Measurements from ENCODE around the gene CT47A1.

The CT47A1 gene

DNA sequence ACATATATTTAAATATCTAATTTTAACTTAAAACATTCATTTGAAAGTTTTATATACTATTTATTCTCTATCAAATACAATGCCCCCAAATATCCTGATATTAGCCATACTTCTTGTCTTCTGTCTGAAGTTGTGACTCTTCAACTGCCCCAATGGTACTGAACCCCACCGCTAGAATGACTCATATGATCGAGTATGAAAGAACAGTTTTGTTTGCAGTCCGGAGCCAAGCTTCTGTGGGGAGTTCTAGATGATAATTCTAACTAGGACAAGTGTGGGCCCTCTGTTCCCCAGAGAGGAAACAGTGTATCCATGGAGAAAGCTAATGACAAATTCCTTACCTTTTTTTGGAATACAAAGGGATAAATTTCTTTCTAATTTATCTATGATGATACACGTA is 24.7 kb upstream of the CT47A1 start:
- Histone ChIP-seq H2AFZ (ENCODE audit: low read length) (no peak overlapping the region), H3K79me2 (ENCODE audit: low read length) (no peaks in the 10 kb centered on the region), H3K27me3 (replicated peaks; ENCODE audit: insufficient read depth, low read length) (no peaks in the 10 kb centered on the region), H3K4me2 (ENCODE audit: low read depth, low read length) (no peak overlapping the region), H3K4me3 (ENCODE audit: low read length) (no peak overlapping the region), H3K9ac (ENCODE audit: low read length) (no peak overlapping the region), H3K36me3 (replicated peaks; ENCODE audit: insufficient read depth, low read length) (no peaks in the 10 kb centered on the region), H3K27ac (ENCODE audit: low read length) (no peak overlapping the region), H3K9me3 (replicated peaks; ENCODE audit: insufficient read depth, low read length) (no peaks in the 10 kb centered on the region), H3K4me1 (ENCODE audit: low read length) (no peaks in the 10 kb centered on the region), H3K9me2 (replicated peaks; ENCODE audit: insufficient read depth, low read length) (no peaks in the 10 kb centered on the region), H3F3A (ENCODE audit: insufficient read depth, low read length) (no peaks in the 10 kb centered on the region), H4K20me1 (ENCODE audit: insufficient read depth, low read length) (no peaks in the 10 kb centered on the region)
- no peak for DNase-seq
- TF ChIP-seq EZH2 (optimal IDR thresholded peaks at IDR 0.05; ENCODE audit: low read depth, low read length) = no peak

DNA sequence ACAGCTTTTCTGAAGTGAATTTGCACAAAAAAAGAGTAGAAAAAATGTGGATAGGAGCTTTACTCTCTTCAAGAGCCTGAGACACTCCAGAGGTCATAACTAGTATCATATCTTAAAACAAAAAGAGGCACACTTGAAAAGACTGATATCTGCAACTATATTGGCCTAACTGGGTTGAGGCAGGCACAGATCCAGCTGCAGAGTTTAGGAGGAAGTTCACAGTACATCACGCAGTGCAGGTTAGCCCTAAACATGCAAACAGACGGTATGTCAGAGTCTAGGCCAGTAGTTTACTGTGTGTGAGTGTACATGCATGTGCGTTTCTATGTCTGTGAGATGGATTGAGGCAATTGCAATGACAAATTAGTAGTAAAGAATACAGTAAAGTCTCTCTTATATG is 24.2 kb upstream of the CT47A1 start:
- no peaks in the 10 kb centered on the region for H3K9me2 ChIP-seq (replicated peaks; ENCODE audit: insufficient read depth, low read length)
- H3K79me2 ChIP-seq (ENCODE audit: low read length) = no peaks in the 10 kb centered on the region
- TF ChIP-seq, protein P1, sequence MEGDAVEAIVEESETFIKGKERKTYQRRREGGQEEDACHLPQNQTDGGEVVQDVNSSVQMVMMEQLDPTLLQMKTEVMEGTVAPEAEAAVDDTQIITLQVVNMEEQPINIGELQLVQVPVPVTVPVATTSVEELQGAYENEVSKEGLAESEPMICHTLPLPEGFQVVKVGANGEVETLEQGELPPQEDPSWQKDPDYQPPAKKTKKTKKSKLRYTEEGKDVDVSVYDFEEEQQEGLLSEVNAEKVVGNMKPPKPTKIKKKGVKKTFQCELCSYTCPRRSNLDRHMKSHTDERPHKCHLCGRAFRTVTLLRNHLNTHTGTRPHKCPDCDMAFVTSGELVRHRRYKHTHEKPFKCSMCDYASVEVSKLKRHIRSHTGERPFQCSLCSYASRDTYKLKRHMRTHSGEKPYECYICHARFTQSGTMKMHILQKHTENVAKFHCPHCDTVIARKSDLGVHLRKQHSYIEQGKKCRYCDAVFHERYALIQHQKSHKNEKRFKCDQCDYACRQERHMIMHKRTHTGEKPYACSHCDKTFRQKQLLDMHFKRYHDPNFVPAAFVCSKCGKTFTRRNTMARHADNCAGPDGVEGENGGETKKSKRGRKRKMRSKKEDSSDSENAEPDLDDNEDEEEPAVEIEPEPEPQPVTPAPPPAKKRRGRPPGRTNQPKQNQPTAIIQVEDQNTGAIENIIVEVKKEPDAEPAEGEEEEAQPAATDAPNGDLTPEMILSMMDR (IDR thresholded peaks at IDR 0.05; ENCODE audit: low read length) = no peak
- H3K27ac ChIP-seq (ENCODE audit: low read length) = no peak overlapping the region
- H3K36me3 ChIP-seq (replicated peaks; ENCODE audit: insufficient read depth, low read length) = no peaks in the 10 kb centered on the region
- no peaks in the 10 kb centered on the region for H3K4me1 ChIP-seq (ENCODE audit: low read length)
- no peak for DNase-seq
- H3F3A ChIP-seq (ENCODE audit: insufficient read depth, low read length) = no peaks in the 10 kb centered on the region
- no peak overlapping the region for H3K4me2 ChIP-seq (ENCODE audit: low read depth, low read length)
- H3K9ac ChIP-seq (ENCODE audit: low read length) = no peak overlapping the region
- H2AFZ ChIP-seq (ENCODE audit: low read length) = no peak overlapping the region
- no peak overlapping the region for H3K4me3 ChIP-seq (ENCODE audit: low read length)
- no peaks in the 10 kb centered on the region for H3K27me3 ChIP-seq (replicated peaks; ENCODE audit: insufficient read depth, low read length)
- no peaks in the 10 kb centered on the region for H3K9me3 ChIP-seq (replicated peaks; ENCODE audit: insufficient read depth, low read length)
- H4K20me1 ChIP-seq (ENCODE audit: insufficient read depth, low read length) = no peaks in the 10 kb centered on the region

DNA sequence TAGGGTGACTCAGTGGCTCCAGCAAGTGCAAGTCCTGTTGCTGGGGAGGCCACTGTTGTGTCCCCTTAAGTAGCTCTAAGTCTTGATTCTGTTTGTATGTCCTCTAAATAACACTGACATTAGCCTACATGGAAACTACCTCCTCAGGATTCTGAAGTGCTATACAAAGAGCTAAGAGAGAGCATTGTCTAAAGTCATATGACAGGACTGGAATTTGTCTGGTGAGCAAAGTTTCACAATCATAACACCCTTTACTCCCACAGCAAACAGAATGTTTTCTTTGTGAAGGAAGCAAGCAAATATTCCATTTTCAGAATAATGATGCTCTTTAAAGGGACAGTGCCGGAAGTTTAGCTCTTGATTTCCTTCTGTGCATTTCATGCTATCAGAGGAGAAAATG is 23.4 kb upstream of the CT47A1 start:
- no peaks in the 10 kb centered on the region for H3F3A ChIP-seq (ENCODE audit: insufficient read depth, low read length)

DNA sequence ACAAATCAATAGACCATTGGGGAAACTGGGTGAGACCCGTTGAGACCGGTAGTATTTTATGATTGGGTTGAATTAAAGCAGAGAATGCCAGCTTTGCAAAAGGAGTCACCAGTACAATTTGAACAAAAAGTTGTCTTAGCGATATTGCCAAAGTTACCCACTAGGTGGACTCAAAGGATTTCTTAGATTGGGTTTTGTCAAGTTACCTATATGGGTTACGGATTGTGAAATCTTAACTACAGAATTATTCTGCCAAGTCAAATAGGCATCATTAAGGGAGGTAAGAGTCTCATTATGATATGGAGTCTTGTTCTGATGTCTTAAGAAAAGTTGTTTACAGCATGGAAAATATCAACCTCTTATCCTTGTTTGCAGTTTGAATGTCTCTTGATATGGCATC is 15.0 kb upstream of the CT47A1 start:
- Histone ChIP-seq H3K9ac (ENCODE audit: low read length) (no peak overlapping the region), H3K79me2 (ENCODE audit: low read length) (no peaks in the 10 kb centered on the region), H2AFZ (ENCODE audit: low read length) (no peak overlapping the region), H3K27me3 (replicated peaks; ENCODE audit: insufficient read depth, low read length) (no peaks in the 10 kb centered on the region), H4K20me1 (ENCODE audit: insufficient read depth, low read length) (no peaks in the 10 kb centered on the region), H3K27ac (ENCODE audit: low read length) (no peak overlapping the region), H3K9me3 (replicated peaks; ENCODE audit: insufficient read depth, low read length) (no peaks in the 10 kb centered on the region), H3F3A (ENCODE audit: insufficient read depth, low read length) (no peaks in the 10 kb centered on the region), H3K4me2 (ENCODE audit: low read depth, low read length) (no peak overlapping the region), H3K36me3 (replicated peaks; ENCODE audit: insufficient read depth, low read length) (no peaks in the 10 kb centered on the region), H3K4me1 (ENCODE audit: low read length) (peaks cover 12% of the 10 kb centered on the region), H3K4me3 (ENCODE audit: low read length) (no peak overlapping the region), H3K9me2 (replicated peaks; ENCODE audit: insufficient read depth, low read length) (no peaks in the 10 kb centered on the region)
- TF ChIP-seq, protein P1 (IDR thresholded peaks at IDR 0.05; ENCODE audit: low read length) = peak; percentile 33
- TF ChIP-seq EZH2 (optimal IDR thresholded peaks at IDR 0.05; ENCODE audit: low read depth, low read length) = no peak
- peak; percentile 34 for DNase-seq

More for the DNA sequence above, 23.4 kb upstream of the CT47A1 start:
- no peaks in the 10 kb centered on the region for H3K9me2 ChIP-seq (replicated peaks; ENCODE audit: insufficient read depth, low read length)
- no peaks in the 10 kb centered on the region for H3K27me3 ChIP-seq (replicated peaks; ENCODE audit: insufficient read depth, low read length)
- H3K9me3 ChIP-seq (replicated peaks; ENCODE audit: insufficient read depth, low read length) = no peaks in the 10 kb centered on the region
- TF ChIP-seq, protein P1 (IDR thresholded peaks at IDR 0.05; ENCODE audit: low read length) = no peak
- TF ChIP-seq EZH2 (optimal IDR thresholded peaks at IDR 0.05; ENCODE audit: low read depth, low read length) (no peak), EZH2phosphoT487 (IDR thresholded peaks at IDR 0.05; ENCODE audit: low read length) (no peak)
- no peak overlapping the region for H2AFZ ChIP-seq (ENCODE audit: low read length)
- H3K4me2 ChIP-seq (ENCODE audit: low read depth, low read length) = no peak overlapping the region
- no peak overlapping the region for H3K27ac ChIP-seq (ENCODE audit: low read length)
- no peaks in the 10 kb centered on the region for H3K79me2 ChIP-seq (ENCODE audit: low read length)
- no peak overlapping the region for H3K9ac ChIP-seq (ENCODE audit: low read length)
- H3K4me3 ChIP-seq (ENCODE audit: low read length) = no peak overlapping the region
- H3K4me1 ChIP-seq (ENCODE audit: low read length) = no peaks in the 10 kb centered on the region
- no peaks in the 10 kb centered on the region for H4K20me1 ChIP-seq (ENCODE audit: insufficient read depth, low read length)
- H3K36me3 ChIP-seq (replicated peaks; ENCODE audit: insufficient read depth, low read length) = no peaks in the 10 kb centered on the region
- no peak for DNase-seq
